Measurements from ENCODE around the gene STXBP5L.
"Not testable (repeated sequence)": the region's sequence is repeated elsewhere in the genome, so short reads cannot be mapped to it uniquely, and the experiment has no call there.

The STXBP5L gene

GRCh38 chr3:121431726-121432517, 523.9 kb downstream of the STXBP5L start:
- DNase-seq = peak; percentile 15
- ATAC-seq = peak; percentile 82

GRCh38 chr3:121436074-121436473, 528.1 kb downstream of the STXBP5L start:
- DNase-seq (no peak), ATAC-seq (no peak)

GRCh38 chr3:121436641-121437040, 528.6 kb downstream of the STXBP5L start:
- DNase-seq (no peak), ATAC-seq (no peak)

GRCh38 chr3:121443456-121443855, 535.5 kb downstream of the STXBP5L start:
- no peak for DNase-seq

GRCh38 chr3:121451752-121452151, 543.7 kb downstream of the STXBP5L start:
- DNase-seq = not testable (repeated sequence)

More at GRCh38 chr3:121443456-121443855, 535.5 kb downstream of the STXBP5L start:
- no peak for ATAC-seq

GRCh38 chr3:121462565-121462964, 554.6 kb downstream of the STXBP5L start:
- ATAC-seq = no peak
- no peak for DNase-seq

More at GRCh38 chr3:121451752-121452151, 543.7 kb downstream of the STXBP5L start:
- ATAC-seq = not testable (repeated sequence)

- no peak for ATAC-seq
- no peak for DNase-seq
Observed at GRCh38 chr3:121463745-121464144, 555.7 kb downstream of the STXBP5L start.

- DNase-seq (no peak), ATAC-seq (no peak)
Observed at GRCh38 chr3:121467085-121467484, 559.1 kb downstream of the STXBP5L start.

- ATAC-seq (no peak), DNase-seq (no peak)
Observed at GRCh38 chr3:121473001-121473400, 565.0 kb downstream of the STXBP5L start.
